DND-41 (cell line): ENCODE measurements around the gene SCYGR3.

Experiments used
- EZH2 ChIP-seq: IDR thresholded peaks from 3 replicates; pipeline ENCODE4 v1.6.1; 2012; ENCODE audit warnings: borderline replicate concordance, low read depth, mild to moderate bottlenecking, moderate library complexity, low read length, inconsistent platforms; ENCODE audit not compliant: severe bottlenecking
- TF ChIP-seq, protein P1 (sequence below): IDR thresholded peaks from 2 replicates; pipeline ENCODE4 v1.5.1; 2012; ENCODE audit warnings: borderline replicate concordance, low read length, moderate library complexity, mild to moderate bottlenecking; ENCODE audit not compliant: poor library complexity, severe bottlenecking; ENCODE audit errors: extremely low read depth

DNA sequence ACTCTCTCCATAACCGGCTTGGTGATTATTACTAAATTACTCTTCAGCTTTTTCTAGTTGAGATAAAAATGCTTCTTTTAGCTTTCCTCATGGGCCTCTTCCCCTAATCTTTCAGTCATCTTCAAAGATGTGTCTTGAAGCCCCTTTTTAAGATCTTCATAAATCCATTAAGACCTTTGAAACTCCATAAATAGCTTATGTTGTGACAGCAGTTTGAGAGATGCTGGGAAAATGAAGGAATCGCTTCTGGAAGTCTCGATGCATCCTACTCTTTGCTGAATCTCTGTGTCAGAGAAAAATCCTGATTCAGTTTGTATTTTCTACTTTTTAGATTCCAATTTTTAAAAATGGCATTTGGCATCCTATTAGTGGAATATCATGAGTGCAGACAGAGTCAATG, 15.7 kb upstream of the SCYGR3 start:
- TF ChIP-seq, protein P1, sequence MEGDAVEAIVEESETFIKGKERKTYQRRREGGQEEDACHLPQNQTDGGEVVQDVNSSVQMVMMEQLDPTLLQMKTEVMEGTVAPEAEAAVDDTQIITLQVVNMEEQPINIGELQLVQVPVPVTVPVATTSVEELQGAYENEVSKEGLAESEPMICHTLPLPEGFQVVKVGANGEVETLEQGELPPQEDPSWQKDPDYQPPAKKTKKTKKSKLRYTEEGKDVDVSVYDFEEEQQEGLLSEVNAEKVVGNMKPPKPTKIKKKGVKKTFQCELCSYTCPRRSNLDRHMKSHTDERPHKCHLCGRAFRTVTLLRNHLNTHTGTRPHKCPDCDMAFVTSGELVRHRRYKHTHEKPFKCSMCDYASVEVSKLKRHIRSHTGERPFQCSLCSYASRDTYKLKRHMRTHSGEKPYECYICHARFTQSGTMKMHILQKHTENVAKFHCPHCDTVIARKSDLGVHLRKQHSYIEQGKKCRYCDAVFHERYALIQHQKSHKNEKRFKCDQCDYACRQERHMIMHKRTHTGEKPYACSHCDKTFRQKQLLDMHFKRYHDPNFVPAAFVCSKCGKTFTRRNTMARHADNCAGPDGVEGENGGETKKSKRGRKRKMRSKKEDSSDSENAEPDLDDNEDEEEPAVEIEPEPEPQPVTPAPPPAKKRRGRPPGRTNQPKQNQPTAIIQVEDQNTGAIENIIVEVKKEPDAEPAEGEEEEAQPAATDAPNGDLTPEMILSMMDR, result no peak
- no peak for TF ChIP-seq EZH2
